ENCODE data around the gene LHX8.

The LHX8 gene

GRCh38 chr1:75203415-75204277, 69.5 kb downstream of the LHX8 start:
- DNase-seq (ENCODE audit: low read depth, low spot score), result peak; percentile 62

- DNase-seq (ENCODE audit: low read depth, low spot score), result no peak
Measured at GRCh38 chr1:75208862-75209261, 74.7 kb downstream of the LHX8 start.
